ENCODE results near the gene PODXL2. TPM values are rescaled to one million over a fixed set of nuclear protein-coding genes. Genes with fewer than 3 reads are reported as not detected.
"Not testable (repeated sequence)": the region's sequence is repeated elsewhere in the genome, so short reads cannot be mapped to it uniquely, and the experiment has no call there.

Gene PODXL2
- polyA plus RNA-seq, 1 donor, result 10.9 TPM

DNA sequence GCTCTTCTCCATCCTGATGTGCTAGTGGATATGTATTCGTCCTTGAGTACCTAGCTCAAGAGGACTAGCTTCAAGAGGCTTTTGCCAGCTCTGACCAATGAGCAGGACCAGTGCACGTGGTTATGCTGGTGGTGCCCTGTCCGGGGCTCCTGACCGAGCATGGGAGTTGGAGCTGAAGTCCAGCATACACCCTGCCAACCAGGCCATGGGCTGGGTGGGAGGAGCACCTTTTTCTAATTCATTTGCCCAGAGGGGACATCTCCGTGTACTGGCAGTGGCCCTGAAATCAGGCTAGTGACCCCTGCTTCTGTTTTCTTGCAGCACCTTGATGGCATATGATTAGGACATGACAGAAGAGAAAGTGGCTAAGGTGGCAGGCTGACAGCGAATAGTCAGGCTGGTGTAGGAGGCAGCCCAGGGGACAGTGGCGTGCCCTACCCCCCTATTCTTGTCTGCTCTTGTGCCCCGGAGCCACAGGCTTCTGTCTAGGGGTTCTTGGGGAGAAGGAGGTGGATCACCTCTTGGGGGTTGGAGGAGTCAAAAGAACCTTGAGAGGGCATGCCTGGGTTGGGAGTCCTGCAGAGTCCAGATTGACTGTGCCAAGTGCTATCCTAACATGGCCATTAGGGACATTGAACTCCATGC is 16.5 kb downstream of the PODXL2 start:
- H3K27me3 ChIP-seq (ENCODE audit: control insufficient read depth, insufficient read depth, low read length), result no peaks in the 10 kb centered on the region
- no CpG with 5 or more reads among the region's 8 CpGs for WGBS (ENCODE audit: insufficient coverage, low lambda C conversion rate)
- no peak for DNase-seq
- H3K36me3 ChIP-seq (ENCODE audit: control insufficient read depth, insufficient read depth, low read length), result no peaks in the 10 kb centered on the region
- H3K9me3 ChIP-seq (ENCODE audit: control insufficient read depth, low read depth, low read length), result no peaks in the 10 kb centered on the region
- H3K4me1 ChIP-seq (ENCODE audit: control insufficient read depth, insufficient read depth, low read length), result no peaks in the 10 kb centered on the region
- no peak overlapping the region for H3K4me3 ChIP-seq (ENCODE audit: low read length)
- no peak overlapping the region for H3K27ac ChIP-seq (ENCODE audit: low read length)

DNA sequence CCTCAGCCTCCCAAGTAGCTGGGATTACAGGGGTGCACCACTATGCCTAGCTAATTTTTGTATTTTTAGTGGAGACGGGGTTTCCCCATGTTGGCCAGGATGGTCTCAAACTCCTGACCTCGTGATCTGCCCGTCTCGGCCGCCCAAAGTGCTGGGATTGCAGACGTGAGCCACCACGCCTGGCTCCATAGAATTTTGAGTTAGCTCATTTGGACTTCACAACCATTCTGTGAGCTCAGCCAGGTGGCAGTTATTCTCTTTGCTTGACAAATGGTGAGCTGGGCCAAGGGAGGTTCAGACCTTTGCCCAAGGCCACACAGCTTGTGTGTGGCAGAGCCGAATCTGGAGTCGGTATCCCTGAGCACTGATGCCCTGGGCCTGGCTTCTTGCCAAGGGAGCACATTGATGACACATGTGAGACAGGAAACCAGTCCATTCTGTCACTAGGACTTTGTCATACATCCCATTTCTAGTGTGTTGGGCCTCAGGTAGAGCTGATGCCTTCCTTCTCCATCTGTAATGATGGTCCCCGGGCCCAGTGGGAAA is 17.6 kb downstream of the PODXL2 start:
- no CpG with 5 or more reads among the region's 10 CpGs for WGBS (ENCODE audit: insufficient coverage, low lambda C conversion rate)

DNA sequence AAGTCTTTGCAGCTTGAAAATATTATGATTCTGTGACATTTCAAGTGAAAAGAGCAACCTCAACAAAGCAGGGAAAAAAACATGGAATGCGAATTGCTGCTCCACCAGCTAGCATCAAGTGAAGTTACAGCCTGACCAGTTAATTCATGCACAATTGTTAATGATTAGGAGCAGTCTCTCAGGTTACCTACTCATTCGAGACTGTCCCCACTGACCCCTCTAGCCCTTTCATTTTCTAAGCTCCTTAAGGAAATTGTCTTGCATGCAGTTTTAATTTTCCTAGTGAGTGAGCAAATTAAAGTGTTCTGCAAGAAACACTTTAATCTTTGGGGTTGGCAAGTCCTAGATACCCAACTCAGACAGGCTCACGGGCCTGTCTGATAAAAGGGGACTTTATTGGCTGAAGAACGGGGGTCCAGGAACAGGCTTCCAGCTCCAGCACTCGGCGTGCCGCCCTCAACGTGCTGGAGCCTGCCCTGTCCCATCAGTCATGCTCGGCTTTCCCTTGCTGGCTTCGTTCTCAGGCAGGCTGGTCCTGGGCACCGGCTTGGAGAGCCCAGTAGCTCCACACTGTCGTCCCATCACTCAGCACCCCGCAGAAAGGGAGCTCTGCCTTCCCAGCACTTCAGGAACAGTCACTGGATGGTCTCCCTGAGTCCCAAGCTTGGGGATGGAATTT is 18.3 kb downstream of the PODXL2 start:
- Histone ChIP-seq H3K9me3 (ENCODE audit: control insufficient read depth, low read depth, low read length) (no peaks in the 10 kb centered on the region), H3K4me3 (ENCODE audit: low read length) (no peak overlapping the region), H3K27ac (ENCODE audit: low read length) (no peak overlapping the region), H3K36me3 (ENCODE audit: control insufficient read depth, insufficient read depth, low read length) (no peaks in the 10 kb centered on the region), H3K27me3 (ENCODE audit: control insufficient read depth, insufficient read depth, low read length) (no peaks in the 10 kb centered on the region), H3K4me1 (ENCODE audit: control insufficient read depth, insufficient read depth, low read length) (no peaks in the 10 kb centered on the region)
- 60% methylated on average over 1 of the region's 13 CpGs for WGBS (ENCODE audit: insufficient coverage, low lambda C conversion rate)
- DNase-seq, result no peak

More for the DNA sequence above, 17.6 kb downstream of the PODXL2 start:
- DNase-seq, result no peak
- H3K9me3 ChIP-seq (ENCODE audit: control insufficient read depth, low read depth, low read length), result no peaks in the 10 kb centered on the region
- H3K27me3 ChIP-seq (ENCODE audit: control insufficient read depth, insufficient read depth, low read length), result no peaks in the 10 kb centered on the region
- H3K36me3 ChIP-seq (ENCODE audit: control insufficient read depth, insufficient read depth, low read length), result no peaks in the 10 kb centered on the region
- H3K4me3 ChIP-seq (ENCODE audit: low read length), result no peak overlapping the region
- no peaks in the 10 kb centered on the region for H3K4me1 ChIP-seq (ENCODE audit: control insufficient read depth, insufficient read depth, low read length)
- H3K27ac ChIP-seq (ENCODE audit: low read length), result no peak overlapping the region

- Histone ChIP-seq H3K27ac (ENCODE audit: low read length) (no peak overlapping the region), H3K27me3 (ENCODE audit: control insufficient read depth, insufficient read depth, low read length) (no peaks in the 10 kb centered on the region), H3K4me1 (ENCODE audit: control insufficient read depth, insufficient read depth, low read length) (no peaks in the 10 kb centered on the region), H3K9me3 (ENCODE audit: control insufficient read depth, low read depth, low read length) (no peaks in the 10 kb centered on the region), H3K4me3 (ENCODE audit: low read length) (no peak overlapping the region), H3K36me3 (ENCODE audit: control insufficient read depth, insufficient read depth, low read length) (no peaks in the 10 kb centered on the region)
- DNase-seq, result no peak
Measured at GRCh38 chr3:127647845-127648204, 18.8 kb downstream of the PODXL2 start.

- no peaks in the 10 kb centered on the region for H3K9me3 ChIP-seq (ENCODE audit: control insufficient read depth, low read depth, low read length)
- WGBS (ENCODE audit: insufficient coverage, low lambda C conversion rate), result no CpG with 5 or more reads among the region's 4 CpGs
- H3K4me1 ChIP-seq (ENCODE audit: control insufficient read depth, insufficient read depth, low read length), result no peaks in the 10 kb centered on the region
- no peak overlapping the region for H3K4me3 ChIP-seq (ENCODE audit: low read length)
- DNase-seq, result no peak
- H3K27ac ChIP-seq (ENCODE audit: low read length), result no peak overlapping the region
- H3K36me3 ChIP-seq (ENCODE audit: control insufficient read depth, insufficient read depth, low read length), result no peaks in the 10 kb centered on the region
- H3K27me3 ChIP-seq (ENCODE audit: control insufficient read depth, insufficient read depth, low read length), result no peaks in the 10 kb centered on the region
Measured at GRCh38 chr3:127650236-127650635, 21.3 kb downstream of the PODXL2 start.

DNA sequence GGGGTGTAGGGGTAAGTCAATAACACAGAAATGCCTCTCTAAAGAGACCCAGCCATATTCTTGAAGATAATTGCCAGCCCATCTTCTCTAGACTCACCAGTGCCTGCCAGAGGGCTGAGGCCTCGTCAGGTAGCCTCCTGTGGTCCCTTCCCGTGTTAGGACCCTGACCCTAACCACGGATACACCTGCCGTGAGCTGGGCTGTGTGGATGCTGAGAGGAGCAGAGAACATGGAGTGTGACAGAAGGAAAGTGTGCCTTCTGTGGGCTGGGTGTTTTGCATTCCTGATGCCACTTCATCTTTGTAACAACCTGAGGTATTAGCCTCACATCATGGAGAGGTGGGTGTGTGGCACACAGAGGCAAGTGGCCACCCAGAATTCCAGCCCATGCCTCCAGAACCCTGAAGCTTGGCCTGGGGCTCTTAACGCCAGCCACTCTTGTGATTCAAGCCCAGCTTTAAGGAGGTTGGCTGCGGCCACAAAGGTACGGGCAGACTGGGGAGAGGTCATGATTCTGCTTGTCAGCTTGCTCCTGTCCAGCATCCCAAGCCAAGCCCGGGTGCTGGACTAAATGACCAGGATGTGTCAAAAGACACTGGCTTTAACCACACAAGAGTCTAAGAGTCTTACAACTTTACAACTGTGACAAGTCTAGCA is 22.7 kb downstream of the PODXL2 start:
- no peak for DNase-seq
- H3K27me3 ChIP-seq (ENCODE audit: control insufficient read depth, insufficient read depth, low read length), result no peaks in the 10 kb centered on the region
- H3K9me3 ChIP-seq (ENCODE audit: control insufficient read depth, low read depth, low read length), result no peaks in the 10 kb centered on the region
- no peaks in the 10 kb centered on the region for H3K4me1 ChIP-seq (ENCODE audit: control insufficient read depth, insufficient read depth, low read length)
- H3K36me3 ChIP-seq (ENCODE audit: control insufficient read depth, insufficient read depth, low read length), result no peaks in the 10 kb centered on the region
- no CpG with 5 or more reads among the region's 8 CpGs for WGBS (ENCODE audit: insufficient coverage, low lambda C conversion rate)
- H3K4me3 ChIP-seq (ENCODE audit: low read length), result no peak overlapping the region
- no peak overlapping the region for H3K27ac ChIP-seq (ENCODE audit: low read length)

GRCh38 chr3:127652246-127652995 is 23.4 kb downstream of the PODXL2 start:
- H3K4me1 ChIP-seq (ENCODE audit: control insufficient read depth, insufficient read depth, low read length), result no peaks in the 10 kb centered on the region
- WGBS (ENCODE audit: insufficient coverage, low lambda C conversion rate), result 80% methylated on average over 1 of the region's 13 CpGs
- no peak overlapping the region for H3K27ac ChIP-seq (ENCODE audit: low read length)

GRCh38 chr3:127654374-127654773 is 25.4 kb downstream of the PODXL2 start:
- Histone ChIP-seq H3K27me3 (ENCODE audit: control insufficient read depth, insufficient read depth, low read length) (no peaks in the 10 kb centered on the region), H3K27ac (ENCODE audit: low read length) (no peak overlapping the region), H3K36me3 (ENCODE audit: control insufficient read depth, insufficient read depth, low read length) (no peaks in the 10 kb centered on the region), H3K4me3 (ENCODE audit: low read length) (no peak overlapping the region), H3K4me1 (ENCODE audit: control insufficient read depth, insufficient read depth, low read length) (no peaks in the 10 kb centered on the region), H3K9me3 (ENCODE audit: control insufficient read depth, low read depth, low read length) (no peaks in the 10 kb centered on the region)
- no peak for DNase-seq
- WGBS (ENCODE audit: insufficient coverage, low lambda C conversion rate), result no CpG with 5 or more reads among the region's 4 CpGs

More at GRCh38 chr3:127652246-127652995, 23.4 kb downstream of the PODXL2 start:
- no peak overlapping the region for H3K4me3 ChIP-seq (ENCODE audit: low read length)
- no peaks in the 10 kb centered on the region for H3K27me3 ChIP-seq (ENCODE audit: control insufficient read depth, insufficient read depth, low read length)
- DNase-seq, result no peak
- H3K36me3 ChIP-seq (ENCODE audit: control insufficient read depth, insufficient read depth, low read length), result no peaks in the 10 kb centered on the region
- no peaks in the 10 kb centered on the region for H3K9me3 ChIP-seq (ENCODE audit: control insufficient read depth, low read depth, low read length)

DNA sequence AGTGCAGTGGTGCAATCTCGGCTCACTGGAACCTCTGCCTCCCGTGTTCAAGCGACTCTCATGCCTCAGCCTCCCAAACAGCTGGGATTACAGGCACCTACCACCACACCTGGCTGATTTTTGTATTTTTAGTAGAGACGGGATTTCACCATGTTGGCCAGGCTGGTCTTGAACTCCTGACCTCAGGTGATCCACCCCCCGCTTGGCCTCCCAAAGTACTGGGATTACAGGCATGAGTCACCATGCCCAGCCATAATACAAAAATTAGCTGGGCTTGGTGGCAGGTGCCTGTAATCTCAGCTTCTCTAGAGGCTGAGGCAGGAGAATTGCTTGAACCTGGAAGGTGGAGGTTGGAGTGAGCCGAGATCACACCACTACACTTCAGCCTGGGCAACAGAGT is 26.0 kb downstream of the PODXL2 start:
- H3K36me3 ChIP-seq (ENCODE audit: control insufficient read depth, insufficient read depth, low read length); H3K4me3 ChIP-seq (ENCODE audit: low read length); H3K27ac ChIP-seq (ENCODE audit: low read length); H3K4me1 ChIP-seq (ENCODE audit: control insufficient read depth, insufficient read depth, low read length); DNase-seq; H3K27me3 ChIP-seq (ENCODE audit: control insufficient read depth, insufficient read depth, low read length); H3K9me3 ChIP-seq (ENCODE audit: control insufficient read depth, low read depth, low read length): not testable (repeated sequence)
- WGBS (ENCODE audit: insufficient coverage, low lambda C conversion rate), result no CpG with 5 or more reads among the region's 6 CpGs

- Histone ChIP-seq H3K4me1 (ENCODE audit: control insufficient read depth, insufficient read depth, low read length) (no peaks in the 10 kb centered on the region), H3K4me3 (ENCODE audit: low read length) (no peak overlapping the region), H3K27ac (ENCODE audit: low read length) (no peak overlapping the region), H3K36me3 (ENCODE audit: control insufficient read depth, insufficient read depth, low read length) (no peaks in the 10 kb centered on the region), H3K9me3 (ENCODE audit: control insufficient read depth, low read depth, low read length) (no peaks in the 10 kb centered on the region), H3K27me3 (ENCODE audit: control insufficient read depth, insufficient read depth, low read length) (no peaks in the 10 kb centered on the region)
- 80% methylated on average over 1 of the region's 3 CpGs for WGBS (ENCODE audit: insufficient coverage, low lambda C conversion rate)
- DNase-seq, result no peak
Measured at GRCh38 chr3:127655641-127656040, 26.7 kb downstream of the PODXL2 start.
